HG03280 (cell line): ENCODE results near the gene ADAMTSL1.
"Not testable (repeated sequence)": the region's sequence is repeated elsewhere in the genome, so short reads cannot be mapped to it uniquely, and the experiment has no call there.

ENCODE experiments used
- ATAC-seq: cut with Tn5 transposase; IDR thresholded peaks from one replicate; pipeline ENCODE4 v1.9.1; 2021; ENCODE audit warnings: mild to moderate bottlenecking, moderate library complexity; ENCODE audit not compliant: unreplicated experiment

The ADAMTSL1 gene

DNA sequence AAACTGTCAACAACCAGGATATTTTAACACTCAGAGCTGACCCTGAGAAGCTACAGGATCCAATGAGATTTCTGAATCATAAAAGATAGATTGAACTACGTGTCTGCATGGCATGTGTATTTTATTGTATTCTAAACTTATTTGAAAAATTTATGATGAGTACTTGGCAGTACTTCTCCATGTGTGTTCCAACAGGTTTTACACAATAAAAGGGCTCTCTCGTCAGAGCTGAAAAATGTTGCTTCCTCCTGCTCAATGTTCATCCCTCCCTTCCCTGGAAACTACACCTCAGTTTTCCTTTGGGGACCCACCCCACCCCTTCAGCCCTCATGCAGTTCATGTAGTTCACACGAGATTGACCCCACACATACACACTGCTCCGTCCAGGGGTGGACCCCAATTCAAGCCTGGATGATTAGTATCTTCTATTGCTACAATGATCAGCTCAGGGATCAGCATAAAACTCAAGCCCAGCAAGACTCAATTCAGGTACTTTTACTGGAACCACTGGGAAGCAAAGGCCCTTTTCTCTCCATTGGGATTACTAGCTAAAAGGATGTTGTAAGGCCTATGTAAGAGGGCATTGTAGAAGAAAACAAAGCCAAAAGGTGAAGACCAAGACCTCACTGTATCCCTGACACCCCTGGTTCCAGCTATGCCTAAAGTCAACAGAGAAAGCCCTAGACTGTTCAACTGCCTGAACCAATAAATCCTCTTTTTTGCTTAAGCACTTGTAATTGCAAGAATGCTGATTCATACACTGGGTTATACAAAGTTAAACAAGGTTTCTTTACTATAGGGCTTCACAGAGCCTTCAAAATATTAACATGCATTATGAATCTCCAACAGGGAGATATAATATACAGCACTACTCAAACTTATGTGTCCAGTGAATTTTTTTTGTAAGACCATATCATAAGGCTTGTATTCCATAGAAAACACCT, 446.5 kb downstream of the ADAMTSL1 start:
- no peak for ATAC-seq

DNA sequence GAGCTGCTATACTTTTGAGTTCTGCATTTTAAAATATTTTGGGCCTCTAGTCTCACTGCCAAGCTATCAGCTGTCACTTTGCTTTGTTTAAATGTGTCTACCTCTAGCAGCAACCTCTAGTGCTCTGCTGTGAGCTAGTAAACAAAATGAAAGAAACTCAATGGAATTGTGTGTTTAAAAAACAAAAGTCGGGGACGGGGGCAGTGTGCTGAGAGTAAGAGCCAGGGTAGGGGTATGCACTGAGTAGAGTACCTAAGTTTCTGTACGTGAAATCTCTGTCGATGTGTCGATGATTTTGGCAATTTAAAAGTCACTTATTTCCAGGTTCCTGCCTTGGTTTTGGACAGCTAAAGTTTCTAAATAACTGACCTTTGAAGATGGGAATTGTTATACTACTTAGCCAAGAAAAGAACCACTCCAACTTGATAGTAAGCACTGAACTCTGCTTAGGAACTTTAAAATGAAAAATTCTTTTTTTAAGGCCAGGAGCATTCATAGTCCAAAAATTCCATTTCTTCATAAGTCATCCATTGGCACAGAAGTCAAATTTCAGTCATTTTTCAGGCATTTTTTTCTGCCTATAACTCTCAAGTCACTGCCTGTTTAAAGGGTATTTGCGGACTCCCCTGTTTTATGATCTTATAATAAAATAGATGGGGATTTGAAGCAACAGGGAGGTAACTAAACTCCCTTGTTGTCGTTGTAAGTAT, 447.6 kb downstream of the ADAMTSL1 start:
- no peak for ATAC-seq

DNA sequence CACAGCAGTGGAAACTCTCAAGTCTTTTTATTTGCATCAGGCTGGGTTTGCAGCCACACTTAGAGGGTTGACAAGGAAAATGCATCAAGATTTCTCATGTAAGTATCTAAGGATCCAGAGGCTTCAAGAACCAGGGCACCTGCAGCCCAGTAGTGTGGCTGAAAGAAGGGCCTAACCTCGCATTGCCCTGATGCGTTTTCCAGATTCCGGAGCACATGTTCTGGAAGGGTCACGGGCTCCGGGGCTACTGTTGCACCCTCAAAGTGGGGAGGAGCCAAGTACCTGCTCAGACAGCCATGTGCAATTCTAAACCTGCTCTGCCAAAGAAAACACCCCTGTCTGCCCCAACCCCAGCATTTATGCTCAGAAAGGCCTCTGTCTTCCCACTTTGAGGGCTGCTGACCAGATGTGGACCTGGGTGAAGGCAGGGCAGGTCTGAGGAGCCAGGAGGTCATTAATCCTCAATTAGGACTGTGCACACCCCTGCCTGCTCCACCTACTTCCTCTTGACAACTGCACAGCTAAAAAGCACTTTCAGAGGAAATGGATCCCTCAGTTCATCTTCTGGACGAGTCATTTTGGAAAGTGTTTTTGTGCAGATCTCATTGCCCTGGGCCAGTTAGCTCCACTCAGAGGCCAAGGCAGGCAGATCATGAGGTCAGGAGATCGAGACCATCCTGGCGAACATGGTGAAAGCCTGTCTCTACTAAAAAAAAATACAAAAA, 448.4 kb downstream of the ADAMTSL1 start:
- ATAC-seq, result no peak

DNA sequence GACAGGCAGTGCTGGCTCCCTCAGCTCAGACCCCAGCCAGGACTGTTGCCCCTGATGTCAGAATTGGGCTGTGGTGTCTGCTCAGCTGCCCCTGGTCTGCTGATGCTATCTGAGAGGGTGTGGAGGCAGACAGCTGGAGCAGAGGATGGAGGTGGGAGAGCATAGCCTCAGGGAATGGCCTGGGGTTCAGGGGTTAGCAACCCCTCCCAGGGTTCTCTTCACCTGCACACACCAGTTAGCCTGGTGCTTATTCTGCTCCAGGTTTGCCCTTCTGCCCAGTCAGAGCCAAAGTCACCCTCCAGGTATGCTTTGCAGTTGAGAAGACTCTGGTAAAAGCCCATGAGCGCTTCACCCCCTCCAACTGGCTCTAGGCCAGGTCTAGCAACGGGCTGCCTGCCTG, 449.2 kb downstream of the ADAMTSL1 start:
- ATAC-seq, result no peak

DNA sequence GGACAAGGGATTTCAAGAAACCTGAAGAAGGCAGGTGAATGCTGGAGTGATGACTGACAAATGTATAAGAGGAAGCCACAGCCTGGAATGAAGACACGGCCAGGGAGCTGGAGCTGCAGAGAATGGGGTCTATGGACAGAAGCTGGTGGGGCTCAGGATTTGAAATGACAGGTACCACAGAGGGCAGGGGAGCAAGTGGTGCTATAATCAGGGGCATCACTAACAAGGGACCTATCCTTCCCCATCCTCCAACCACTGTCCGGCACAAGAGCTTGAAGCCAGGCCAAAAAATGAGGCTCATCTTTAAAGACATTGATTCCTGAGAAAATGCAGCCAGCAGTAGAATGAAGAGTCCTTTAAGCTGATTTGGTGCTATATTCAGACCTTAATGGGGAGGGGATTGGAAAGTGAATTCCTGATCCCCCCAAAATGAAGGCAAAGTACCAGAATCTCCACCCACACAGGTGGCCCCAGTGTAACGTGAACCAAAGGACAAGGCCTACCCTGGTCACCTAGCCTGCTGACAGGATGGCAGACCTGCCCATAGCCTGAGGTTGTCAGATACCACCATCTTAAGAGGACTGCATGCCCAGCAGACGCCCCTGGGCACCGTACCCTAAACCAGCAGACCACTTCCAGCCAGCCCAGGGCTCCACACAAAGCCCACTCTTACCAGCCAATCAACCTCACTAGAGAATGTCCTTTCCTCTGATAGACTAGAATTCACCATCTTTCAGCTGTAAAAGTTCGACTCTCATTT, 449.9 kb downstream of the ADAMTSL1 start:
- no peak for ATAC-seq

DNA sequence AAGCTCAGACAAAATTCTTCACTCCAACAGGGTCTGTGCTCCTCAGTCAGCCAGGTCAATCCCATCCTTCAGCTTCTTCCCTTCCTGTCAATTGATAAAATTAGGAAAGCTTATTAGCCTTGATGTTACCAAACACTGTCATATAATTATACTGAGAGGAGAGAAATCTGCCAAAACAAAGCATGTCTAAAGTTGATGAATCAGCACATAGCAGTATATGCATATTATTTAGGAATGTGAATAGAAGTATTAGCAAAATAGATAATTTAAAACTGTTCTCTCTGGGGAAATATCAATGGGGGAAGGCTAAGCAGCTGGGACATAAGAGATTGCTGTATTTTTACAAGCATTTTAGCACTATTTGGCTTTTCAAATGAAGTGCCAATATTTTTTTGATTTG, 451.9 kb downstream of the ADAMTSL1 start:
- no peak for ATAC-seq

DNA sequence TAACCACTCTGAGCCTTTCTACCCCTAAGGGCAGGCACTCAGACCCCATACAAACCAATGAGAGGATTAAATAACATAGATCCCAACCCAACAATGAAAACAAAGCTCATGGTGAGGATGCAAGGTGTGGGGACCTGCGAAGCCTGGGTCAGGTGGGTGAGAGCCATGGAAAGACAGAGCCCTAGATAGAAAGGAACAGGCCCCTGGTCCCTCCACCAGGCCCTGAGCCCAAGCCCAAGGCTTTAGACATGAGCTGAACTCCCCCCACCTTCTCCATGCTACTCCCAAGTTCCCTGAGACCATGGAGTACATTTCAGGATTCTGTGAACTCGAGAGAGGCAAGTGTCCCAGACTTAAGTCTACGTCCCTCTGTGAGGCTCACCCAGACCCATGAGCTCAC, 452.6 kb downstream of the ADAMTSL1 start:
- no peak for ATAC-seq

DNA sequence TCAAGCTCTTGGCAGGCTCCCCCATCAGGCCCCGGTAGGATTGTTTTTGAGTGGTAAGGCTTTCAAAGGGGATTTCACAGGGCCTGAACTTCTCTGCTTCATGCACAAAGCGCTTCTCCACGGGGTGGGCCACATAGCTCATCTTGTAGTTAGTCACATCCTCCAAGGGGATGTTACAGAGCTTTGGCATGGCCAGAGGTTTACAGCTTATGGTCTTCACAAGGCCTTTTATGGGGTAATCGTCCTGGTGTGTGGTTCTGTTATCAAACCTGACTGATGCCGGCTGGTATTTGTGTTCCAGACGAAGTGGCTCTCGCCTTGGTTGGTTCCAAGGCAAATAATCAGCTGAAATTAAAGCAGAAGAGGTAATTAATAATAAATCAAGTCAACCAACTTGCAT, 454.8 kb downstream of the ADAMTSL1 start:
- ATAC-seq, result no peak

DNA sequence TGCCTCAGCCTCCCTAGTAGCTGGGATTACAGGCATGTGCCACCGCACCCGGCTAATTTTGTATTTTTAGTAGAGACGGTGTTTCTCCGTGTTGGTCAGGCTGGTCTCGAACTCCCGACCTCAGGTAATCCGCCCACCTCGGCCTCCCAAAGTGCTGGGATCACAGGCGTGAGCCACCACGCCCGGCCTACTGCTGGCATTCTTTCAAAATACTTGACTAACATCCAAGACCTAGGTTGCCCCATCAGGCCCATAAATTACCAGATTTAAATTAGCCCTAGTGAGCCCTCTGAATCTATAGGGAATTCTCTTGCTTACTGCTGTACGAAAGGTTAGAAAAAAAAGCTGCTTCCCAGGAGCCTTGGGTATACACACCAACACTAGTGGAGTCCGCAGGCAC, 456.7 kb downstream of the ADAMTSL1 start:
- not testable (repeated sequence) for ATAC-seq

DNA sequence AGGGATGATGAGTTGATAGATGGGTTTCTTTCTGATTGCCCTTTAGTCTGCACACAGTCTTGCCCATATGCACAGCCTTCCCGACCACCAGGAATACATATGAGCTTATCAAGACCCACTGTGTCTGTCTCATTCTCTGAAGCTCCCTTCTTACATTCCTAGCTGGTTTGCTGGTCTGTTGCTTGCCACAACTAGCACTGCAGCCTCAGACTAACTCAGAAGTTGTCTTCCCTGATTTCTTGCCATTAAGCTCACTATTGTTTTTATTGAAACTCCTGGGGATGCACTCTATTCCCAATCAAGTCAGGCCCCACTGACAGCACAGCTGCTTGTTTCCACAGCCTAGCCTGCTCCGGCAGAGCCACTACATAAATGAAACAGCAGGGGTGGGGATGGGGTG, 461.6 kb downstream of the ADAMTSL1 start:
- no peak for ATAC-seq

DNA sequence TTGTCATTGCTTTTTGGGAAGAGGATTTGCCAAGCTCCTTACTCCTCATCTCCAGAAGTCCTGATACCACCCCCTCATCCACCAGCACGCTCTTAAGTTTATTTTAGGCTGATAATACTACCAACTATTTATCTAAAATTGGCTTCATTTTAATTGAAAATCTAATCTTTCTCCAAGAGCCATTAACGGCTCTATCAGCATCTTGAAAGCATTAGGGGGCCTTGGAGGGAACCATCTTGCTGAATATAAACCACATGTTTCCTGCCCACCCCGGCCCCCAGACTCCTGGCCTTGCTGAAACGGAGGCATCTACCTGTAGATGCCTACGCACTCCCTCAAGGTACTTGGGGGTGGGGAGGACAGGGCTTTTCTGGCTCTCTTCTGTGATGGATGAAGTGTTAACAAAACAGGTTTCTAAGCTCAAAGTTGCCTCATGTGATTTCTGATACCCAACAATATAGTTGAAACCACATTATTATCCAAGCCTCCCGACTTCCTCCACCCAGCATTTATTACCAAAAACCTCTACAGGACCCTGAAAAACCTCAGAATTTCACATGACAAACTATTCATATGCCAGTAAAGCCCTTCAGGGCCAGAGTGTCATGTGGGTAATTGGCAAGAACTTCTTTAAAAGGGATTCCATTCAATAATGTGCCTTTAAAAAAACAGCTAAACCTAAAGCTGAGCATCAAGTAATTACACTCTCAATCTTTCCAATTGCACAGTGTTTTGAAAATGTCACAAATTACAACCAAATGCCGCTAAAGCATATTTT, 462.3 kb downstream of the ADAMTSL1 start:
- ATAC-seq, result no peak

DNA sequence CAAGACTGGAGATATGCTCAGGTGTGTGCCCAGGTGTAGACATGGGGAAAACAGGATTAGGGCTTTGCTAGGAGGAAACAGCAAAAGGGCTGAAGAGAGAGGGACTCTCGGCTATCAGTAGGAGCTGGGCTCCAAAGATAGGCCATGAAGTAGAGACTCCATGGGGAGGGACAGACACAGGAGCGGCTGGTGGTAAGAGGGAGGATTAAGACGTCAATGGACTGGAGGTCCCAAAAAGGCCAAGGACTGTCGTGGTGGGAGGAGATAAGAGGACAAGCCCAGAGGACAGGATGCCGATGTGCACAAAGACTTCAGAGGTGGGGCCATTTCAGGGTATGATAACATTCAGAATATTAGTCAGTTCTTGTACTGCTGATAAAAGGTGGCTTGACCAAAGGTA, 466.0 kb downstream of the ADAMTSL1 start:
- no peak for ATAC-seq

DNA sequence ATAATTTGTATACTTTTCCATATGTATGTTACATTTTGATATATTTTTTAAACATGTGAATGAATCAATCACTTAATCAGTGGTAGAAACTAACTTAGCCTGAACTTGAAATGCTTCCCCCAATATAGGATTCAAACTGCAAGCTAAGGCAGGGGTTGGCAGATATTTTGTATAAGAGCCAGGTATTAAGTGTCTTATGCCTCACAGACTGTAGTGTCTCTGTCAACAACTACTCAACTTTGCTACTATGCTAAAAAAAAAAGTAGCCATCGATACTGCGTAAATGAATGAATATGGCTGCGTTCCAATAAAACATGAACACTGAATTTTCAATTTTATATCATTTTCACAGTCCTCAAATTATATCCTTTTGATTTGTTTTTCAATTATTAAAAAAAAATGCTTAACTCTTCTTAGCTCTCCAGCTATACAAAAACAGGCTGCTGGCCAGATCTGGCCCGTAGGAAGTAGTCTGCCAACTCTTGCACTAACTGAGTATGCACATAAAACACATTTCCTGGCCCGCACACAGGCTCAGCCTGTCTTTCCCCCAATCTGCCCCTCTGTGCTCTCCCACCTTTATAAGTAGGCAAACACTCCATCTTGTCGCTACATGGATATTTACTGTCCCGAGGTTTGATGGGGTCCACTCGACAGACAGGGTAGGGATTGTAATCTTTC, 467.2 kb downstream of the ADAMTSL1 start:
- no peak for ATAC-seq

DNA sequence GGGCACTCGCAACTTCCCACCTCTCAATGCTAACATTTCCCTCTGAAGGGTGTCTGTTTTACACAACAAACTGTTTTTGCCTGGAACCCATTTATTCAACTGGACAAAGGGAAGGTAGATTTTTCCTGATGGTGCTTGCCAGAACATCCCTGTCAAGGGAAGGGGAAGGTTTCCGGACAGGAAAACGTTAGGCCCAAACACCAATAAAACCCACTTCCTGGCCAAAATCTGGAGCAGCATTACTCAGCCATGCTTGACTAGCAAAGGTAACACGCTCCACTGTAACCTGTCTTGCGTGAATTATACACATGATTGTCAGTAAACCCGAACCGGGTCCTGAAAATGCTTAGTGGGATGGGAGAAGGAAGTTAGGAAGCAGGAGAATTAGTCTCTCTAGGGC, 468.8 kb downstream of the ADAMTSL1 start:
- no peak for ATAC-seq

DNA sequence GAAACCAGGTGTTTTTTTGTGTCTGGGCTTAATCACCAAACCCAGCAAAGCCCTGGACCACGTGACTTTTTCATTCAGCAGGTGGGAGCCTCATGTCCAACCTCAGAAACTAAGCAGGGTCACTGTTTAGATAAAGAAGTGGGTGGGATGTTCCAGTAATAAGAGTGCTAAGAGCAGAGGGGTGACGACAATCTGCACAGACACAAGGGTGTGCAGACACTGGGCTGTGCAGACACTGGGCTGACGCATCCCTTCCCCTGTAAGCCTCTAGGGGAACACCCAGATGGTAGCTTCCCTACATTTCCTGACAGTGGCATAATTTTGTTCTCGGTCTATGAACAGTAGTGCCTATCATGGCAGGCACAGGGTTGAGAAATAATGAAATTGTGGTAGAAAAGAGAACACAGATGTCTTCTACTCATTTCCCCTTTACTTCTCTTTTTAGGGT, 474.0 kb downstream of the ADAMTSL1 start:
- no peak for ATAC-seq

DNA sequence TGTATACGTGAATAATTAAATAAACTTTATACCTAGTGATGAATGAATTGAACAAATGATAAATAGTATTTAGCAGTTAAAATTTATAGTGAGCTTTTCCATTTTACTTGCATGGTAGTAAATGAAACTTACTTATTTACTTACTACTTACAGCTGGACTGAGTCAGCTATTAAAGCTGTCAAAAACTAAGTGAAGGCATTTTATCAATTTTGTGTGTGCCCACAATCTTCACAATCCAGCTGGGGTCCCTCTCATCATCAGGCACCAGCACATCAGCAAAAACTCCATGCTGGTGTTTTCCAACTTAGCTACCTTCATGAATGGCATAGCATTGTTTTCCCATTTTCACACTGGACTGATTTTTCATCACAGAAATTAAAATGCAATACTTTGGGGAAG, 478.0 kb downstream of the ADAMTSL1 start:
- ATAC-seq, result no peak

DNA sequence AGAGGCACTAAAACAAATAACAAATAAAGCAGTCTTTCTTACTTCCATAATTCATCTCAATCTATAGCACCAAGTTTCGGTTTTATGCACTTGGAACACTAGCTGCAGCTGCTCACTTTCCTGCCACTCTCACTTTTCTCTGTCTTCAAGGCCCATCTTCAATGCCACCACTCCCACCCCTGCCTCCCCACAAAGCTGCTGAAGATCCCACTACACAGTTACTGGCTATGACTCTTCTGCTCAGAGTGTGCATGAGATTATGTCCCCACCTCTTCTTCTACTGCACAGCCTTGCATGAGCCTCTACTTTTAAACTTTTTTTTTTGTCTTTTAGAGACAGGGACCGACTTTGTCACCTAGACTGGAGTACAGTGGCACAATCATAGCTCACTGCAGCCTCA, 481.7 kb downstream of the ADAMTSL1 start:
- no peak for ATAC-seq
